HG02759 (cell line): ENCODE results near the gene CDC42EP2.

Experiments
- ATAC-seq: cut with Tn5 transposase; IDR thresholded peaks from one replicate; pipeline ENCODE4 v1.9.1; 2021; ENCODE audit warnings: mild to moderate bottlenecking, moderate library complexity; ENCODE audit not compliant: unreplicated experiment

CDC42EP2 gene

DNA sequence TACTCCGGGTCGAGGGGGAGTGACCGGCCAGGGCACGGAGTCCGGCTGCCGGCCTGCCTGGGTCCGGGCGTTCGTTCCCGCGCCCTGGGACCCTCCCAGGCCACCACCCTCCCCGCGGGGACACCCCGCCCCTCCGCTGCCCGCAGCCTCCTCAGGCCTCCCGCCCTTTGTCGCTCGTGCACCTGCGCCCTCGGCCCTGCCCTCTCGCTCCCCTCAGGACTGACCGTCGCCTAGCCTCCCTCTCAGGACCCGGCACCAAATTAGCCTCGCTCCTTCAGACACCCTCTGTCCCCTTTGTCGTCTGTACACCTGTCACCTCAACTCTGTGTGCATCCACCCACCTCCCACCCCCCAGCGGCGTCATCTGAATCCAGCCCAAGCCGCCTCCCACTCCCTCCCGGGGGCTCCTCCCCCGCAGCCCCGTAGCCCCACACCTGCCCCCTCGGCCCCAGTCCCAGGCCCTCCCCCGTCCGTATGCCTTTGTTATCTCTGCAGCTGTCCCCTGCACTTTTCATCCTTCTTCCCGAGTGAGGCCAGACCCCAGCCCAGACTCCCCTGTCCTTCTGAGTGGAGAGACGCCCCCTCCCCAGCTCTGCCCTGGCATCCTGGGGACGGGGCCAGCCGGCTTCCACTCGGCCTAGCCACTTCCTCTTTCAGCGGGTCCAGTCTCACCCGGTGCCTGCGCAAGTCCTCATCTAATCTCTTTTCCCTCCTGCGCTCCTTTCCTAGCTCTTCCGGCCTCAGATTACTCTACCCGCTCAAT is 40.5 kb downstream of the CDC42EP2 start:
- peak; percentile 32 for ATAC-seq

DNA sequence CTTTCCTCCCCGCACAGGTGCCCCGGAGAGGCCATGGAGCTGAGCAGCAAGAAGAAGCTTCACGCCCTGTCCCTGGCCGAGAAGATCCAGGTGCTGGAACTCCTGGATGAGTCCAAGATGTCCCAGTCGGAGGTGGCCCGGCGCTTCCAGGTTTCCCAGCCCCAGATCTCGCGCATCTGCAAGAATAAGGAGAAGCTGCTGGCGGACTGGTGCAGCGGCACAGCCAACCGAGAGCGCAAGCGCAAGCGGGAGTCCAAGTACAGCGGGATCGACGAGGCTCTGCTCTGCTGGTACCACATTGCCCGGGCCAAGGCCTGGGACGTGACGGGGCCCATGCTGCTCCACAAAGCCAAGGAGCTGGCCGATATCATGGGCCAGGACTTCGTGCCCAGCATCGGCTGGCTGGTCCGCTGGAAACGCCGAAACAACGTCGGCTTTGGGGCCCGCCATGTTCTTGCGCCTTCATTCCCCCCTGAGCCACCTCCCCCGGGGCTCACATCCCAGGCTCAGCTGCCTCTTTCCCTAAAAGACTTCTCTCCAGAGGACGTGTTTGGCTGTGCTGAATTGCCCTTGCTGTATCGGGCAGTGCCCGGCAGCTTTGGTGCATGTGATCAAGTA is 41.2 kb downstream of the CDC42EP2 start:
- no peak for ATAC-seq

DNA sequence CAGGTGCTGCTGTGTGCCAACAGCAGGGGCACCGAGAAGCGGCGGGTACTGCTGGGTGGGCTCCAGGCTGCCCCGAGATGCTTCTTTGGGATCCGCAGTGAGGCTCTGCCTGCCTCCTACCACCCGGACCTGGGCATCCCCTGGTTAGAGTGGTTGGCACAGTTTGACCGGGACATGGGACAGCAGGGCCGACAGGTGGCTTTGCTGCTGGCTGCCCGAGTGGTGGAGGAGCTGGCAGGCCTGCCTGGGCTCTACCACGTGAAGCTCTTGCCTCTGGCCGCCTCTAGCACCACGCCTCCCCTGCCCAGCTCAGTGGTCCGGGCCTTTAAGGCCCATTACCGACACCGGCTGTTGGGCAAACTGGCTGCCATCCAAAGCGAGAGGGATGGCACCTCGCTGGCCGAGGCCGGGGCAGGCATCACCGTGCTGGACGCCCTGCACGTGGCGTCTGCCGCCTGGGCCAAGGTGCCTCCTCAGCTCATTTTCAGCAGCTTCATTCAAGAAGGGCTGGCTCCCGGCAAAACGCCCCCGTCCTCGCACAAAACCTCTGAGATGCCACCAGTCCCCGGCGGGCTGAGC is 41.8 kb downstream of the CDC42EP2 start:
- ATAC-seq = no peak

DNA sequence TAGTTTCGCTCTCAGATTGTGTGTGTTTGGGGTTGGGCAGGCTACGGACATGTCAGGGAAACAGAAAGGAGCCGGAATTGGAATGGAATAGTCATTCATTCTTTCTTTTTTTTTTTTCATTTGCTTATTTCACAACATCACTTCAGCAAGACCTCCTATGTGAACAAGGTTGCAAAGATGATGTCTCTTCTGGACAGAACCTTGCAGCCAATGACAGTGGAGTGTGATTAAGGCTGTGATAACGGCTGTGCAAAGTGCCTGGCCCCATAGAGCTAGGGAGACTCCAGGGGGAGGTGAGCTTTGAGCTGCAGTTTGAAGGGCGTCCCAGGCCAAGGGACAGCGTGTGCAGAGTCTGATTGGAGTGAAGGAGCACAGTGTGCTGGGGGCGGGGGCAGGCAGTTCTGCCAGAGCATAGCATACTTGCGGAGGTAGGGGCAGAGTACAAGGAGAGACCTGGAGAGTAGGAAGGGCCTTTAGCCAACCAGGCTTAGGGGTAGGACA is 43.2 kb downstream of the CDC42EP2 start:
- no peak for ATAC-seq

- no peak for ATAC-seq
Observed at GRCh38 chr11:65362320-65362931, 47.8 kb downstream of the CDC42EP2 start.

DNA sequence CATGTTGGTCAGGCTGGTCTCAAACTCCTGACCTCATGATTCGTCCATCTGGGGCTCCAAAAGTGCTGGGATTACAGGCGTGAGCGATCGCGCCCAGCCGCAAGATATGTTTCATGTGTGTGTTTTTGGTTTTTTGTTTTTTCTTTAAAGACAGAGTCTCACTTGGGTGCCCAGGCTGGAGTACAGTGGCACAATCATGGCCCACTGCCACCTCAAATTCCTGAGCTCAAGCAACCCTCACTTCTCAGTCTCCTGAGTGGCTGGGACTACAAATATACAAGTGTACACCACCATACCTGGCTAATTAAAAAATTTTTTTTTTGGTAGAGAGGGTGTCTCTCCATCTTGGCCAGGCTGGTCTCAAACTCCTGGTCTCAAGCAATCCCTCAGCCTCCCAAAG is 48.3 kb downstream of the CDC42EP2 start:
- ATAC-seq = no peak

DNA sequence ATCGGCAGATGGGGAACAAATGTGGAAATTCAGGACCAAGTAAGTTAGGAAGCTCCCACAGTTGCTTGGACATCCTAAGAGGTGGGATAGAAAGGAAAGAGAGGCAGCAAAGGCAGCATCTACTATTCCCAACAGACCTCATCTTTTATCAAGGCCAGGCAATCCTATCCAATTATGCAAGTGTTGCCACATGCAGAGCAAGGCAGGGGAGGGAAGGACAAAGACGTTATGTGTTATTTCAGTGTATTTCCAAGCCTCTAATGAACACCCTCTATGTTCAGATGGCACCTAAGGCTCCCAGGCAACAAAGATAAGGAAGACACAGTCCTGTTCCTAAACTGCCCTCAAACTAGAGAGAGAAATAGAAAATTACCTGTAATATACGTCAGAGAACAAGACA is 49.1 kb downstream of the CDC42EP2 start:
- no peak for ATAC-seq

DNA sequence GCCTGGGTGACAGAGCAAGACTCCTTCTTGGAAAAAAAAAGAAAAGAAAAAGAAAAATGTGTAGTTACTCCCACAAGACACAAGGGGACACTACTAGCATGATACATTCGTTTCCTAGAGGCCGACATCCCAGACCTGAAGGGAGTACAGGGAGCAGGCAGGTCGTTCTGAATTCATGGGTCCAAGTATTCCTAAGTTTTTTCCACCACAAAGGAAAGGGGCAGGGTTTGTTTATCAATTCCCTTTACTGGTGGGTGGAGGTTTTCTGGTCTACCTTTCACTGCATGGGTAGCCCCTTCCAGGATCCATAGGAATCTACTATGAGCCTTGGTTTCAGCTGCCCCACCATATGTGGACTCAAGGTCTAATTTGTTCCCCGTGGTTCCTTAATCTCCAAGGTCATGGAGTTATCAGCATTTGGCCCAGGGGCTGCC is 51.7 kb downstream of the CDC42EP2 start:
- ATAC-seq = no peak

DNA sequence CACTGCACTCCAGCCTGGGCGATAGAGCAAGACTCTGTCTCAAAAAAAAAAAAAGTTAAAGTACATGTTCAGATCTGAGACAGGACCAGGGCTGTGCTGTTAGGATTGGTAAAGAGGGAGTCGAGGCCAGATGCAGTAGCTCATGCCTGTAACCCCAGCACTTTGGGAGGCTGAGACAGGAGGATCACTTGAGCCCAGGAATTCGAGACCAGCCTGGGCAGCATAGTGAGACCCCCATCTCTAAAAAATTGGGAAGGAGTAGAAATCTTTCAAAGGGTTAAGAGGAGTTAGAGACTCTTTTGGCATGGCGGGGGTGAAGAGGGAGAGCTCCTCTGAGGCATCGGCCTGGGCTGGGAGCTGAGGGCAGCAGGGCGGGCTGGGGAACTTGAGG is 56.0 kb downstream of the CDC42EP2 start:
- no peak for ATAC-seq
